Superior temporal gyrus (tissue), 1 donor: ENCODE results near the gene SLC8A1.

Experiments used
- DNase-seq: peaks from one replicate; pipeline ENCODE4 v3.0.0-alpha.2; 2016; ENCODE audit errors: extremely low spot score

SLC8A1 gene

GRCh38 chr2:40230707-40231432 lies 221.0 kb downstream of the SLC8A1 start:
- DNase-seq = no peak

GRCh38 chr2:40230186-40230585 lies 221.7 kb downstream of the SLC8A1 start:
- no peak for DNase-seq

- no peak for DNase-seq
Observed at GRCh38 chr2:40228310-40228709, 223.6 kb downstream of the SLC8A1 start.

- DNase-seq = no peak
Observed at GRCh38 chr2:40227210-40227609, 224.7 kb downstream of the SLC8A1 start.

GRCh38 chr2:40226637-40227036 lies 225.3 kb downstream of the SLC8A1 start:
- peak; percentile 22 for DNase-seq

GRCh38 chr2:40225670-40226210 lies 226.2 kb downstream of the SLC8A1 start:
- no peak for DNase-seq

GRCh38 chr2:40224318-40224717 lies 227.6 kb downstream of the SLC8A1 start:
- DNase-seq = no peak

GRCh38 chr2:40220177-40220925 lies 231.5 kb downstream of the SLC8A1 start:
- DNase-seq = no peak

- DNase-seq = no peak
Observed at GRCh38 chr2:40219141-40219540, 232.7 kb downstream of the SLC8A1 start.

- DNase-seq = no peak
Observed at GRCh38 chr2:40218679-40219078, 233.2 kb downstream of the SLC8A1 start.

- no peak for DNase-seq
Observed at GRCh38 chr2:40213619-40214018, 238.3 kb downstream of the SLC8A1 start.

- DNase-seq = no peak
Observed at GRCh38 chr2:40213071-40213470, 238.8 kb downstream of the SLC8A1 start.

GRCh38 chr2:40210968-40211353 lies 240.9 kb downstream of the SLC8A1 start:
- DNase-seq = no peak

GRCh38 chr2:40210344-40210967 lies 241.4 kb downstream of the SLC8A1 start:
- DNase-seq = no peak

- DNase-seq = no peak
Observed at GRCh38 chr2:40209761-40210160, 242.1 kb downstream of the SLC8A1 start.

GRCh38 chr2:40208463-40208862 lies 243.4 kb downstream of the SLC8A1 start:
- DNase-seq = no peak

GRCh38 chr2:40204268-40204667 lies 247.6 kb downstream of the SLC8A1 start:
- DNase-seq = no peak

- DNase-seq = no peak
Observed at GRCh38 chr2:40202798-40203400, 249.0 kb downstream of the SLC8A1 start.

- no peak for DNase-seq
Observed at GRCh38 chr2:40201425-40201824, 250.5 kb downstream of the SLC8A1 start.

GRCh38 chr2:40200366-40200915 lies 251.4 kb downstream of the SLC8A1 start:
- no peak for DNase-seq

GRCh38 chr2:40199771-40200170 lies 252.1 kb downstream of the SLC8A1 start:
- DNase-seq = no peak

GRCh38 chr2:40197121-40197520 lies 254.8 kb downstream of the SLC8A1 start:
- DNase-seq = peak; percentile 39
